ENCODE measurements around the gene TRIM58.
A peak's percentile ranks its signal among the peaks of the same experiment; 100 is the strongest.

TRIM58 gene

GRCh38 chr1:247895163-247895637 lies 38.2 kb downstream of the TRIM58 start, which contains the start of gene OR2W3:
Gene OR2W3 (plus strand): TSS chr1:247895587. CDS start chr1:247895587, 0 bp downstream.
- DNase-seq: no peak

- no peak for DNase-seq
Measured at GRCh38 chr1:247895976-247896375, 39.0 kb downstream of the TRIM58 start.

DNA sequence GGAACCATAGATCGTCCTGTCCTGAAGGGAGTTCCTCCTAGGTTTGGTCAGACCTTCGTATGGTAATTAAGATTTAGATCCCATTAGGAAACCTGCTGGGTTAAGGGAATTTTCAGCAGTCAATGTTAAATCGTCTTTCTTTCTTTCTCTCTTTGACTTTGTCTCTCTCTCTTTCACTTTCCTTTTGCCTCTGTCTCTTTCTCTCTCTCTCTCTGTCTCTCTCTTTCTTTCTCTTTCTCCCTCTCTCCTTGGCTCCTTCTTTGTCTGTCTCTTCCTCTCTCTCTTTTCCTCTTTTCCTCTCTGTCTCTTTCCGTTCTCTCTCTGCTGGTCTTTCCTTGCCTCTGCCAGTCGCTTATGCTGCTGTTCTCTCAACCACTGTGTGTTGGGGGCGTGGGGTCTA lies 47.1 kb downstream of the TRIM58 start:
- DNase-seq: no peak

DNA sequence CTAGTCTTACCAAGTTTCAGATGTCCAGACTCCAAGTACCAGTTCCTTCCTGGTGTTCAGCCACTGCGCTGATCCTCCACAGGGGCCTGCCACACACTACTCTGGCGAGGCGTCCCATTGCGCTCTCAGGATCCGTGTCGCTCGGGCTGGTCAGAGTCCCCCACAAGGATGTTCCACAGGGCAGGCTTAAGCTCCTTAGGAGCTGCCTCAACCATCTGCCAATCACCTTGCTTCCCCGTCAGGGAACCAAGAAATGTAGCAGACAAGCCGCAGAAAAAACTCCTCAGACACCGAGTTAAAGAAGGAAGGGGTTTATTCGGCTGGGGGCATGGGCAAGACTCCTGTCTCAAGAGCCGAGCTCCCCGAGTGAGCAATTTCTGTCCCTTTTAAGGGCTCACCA lies 48.2 kb downstream of the TRIM58 start:
- no peak for DNase-seq

DNA sequence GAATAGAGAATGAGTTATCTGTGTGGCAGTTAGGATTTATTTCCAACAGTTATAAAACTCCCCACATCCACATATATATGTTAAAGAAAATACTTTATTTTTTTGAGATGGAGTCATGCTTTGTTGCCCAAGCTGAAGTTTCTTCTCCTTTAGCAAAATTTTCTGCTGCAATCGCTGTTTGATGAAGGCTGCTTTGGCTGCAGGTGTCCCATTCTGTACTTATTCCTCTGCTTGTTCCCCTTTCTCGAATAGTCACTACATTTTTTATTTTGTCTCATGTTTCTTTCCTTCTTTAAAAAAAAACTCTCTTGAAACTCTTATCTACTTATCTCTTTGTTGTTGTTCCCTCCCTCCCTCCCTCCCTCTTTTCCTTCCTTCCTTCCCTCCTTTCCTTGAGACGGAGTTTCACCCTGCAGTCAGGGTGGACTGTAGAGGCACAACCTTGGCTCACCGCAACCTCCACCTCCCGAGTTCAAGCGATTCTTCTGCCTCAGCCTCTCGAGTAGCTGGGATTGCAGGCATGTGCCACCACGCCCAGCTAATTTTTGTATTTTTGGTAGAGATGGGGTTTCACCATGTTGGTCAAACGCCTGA lies 49.0 kb downstream of the TRIM58 start:
- no peak for DNase-seq

- peak; percentile 12 to 17 for DNase-seq
Measured at GRCh38 chr1:247906504-247907047, 49.6 kb downstream of the TRIM58 start.

- DNase-seq: no peak
Measured at GRCh38 chr1:247908766-247909165, 51.8 kb downstream of the TRIM58 start.

DNA sequence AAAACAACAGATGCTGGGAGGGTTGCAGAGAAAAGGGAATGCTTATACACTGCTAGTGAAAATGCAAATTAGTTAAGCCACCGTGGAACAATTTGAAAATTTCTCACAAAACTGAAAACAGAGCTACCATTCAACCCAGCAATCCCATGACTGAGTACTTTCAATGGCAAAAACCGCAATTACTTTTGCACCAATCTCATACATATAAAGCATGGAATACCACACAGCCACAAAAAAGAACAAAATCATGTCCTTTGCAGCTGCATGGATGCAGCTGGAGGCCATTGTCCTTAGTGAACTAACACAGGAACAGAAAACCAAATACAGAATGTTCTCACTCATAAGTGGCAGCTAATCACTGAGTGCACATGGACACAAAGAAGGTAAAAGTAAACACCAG lies 56.8 kb downstream of the TRIM58 start:
- no peak for DNase-seq

DNA sequence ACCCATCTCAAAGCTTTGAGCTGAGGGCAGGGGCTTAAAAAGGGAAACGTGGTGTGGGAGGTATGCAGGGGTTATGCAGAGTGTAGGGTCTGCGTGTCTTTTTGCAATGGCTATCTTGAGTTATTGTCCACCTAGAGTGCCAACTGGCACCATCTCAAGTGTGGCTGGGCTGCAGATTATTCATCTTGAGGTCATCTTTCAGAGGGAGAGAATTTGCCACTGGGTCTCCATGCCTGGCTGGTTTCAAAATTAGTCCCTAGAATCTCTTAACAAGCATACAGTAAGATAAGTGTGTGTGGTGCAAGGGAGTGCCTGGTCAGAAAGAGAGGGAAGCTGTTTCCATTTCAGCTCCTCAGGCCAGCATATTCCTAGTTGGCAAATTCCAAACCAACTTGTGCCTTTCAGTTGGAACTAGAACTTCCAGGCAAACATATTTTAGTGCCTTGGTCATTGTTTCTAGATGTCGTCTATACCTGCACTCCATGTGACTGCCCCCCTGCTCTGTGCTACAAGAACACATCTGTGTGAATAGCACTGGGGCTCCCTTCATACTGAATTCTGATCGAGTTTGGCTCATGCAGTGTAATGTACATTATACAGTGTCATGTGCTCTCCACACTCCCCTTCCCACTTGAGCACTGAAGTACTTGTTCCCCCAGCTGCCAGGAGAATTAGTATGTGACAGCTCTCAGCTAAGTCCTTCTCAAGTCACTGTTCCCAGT lies 58.1 kb downstream of the TRIM58 start:
- no peak for DNase-seq

- DNase-seq: no peak
Measured at GRCh38 chr1:247919952-247920351, 63.0 kb downstream of the TRIM58 start, which contains the start of gene OR2T8. Gene OR2T8 (plus strand): TSS chr1:247920252. CDS start chr1:247921018, 766 bp downstream.

- DNase-seq: no peak
Measured at GRCh38 chr1:247923941-247924340, 67.0 kb downstream of the TRIM58 start.

DNA sequence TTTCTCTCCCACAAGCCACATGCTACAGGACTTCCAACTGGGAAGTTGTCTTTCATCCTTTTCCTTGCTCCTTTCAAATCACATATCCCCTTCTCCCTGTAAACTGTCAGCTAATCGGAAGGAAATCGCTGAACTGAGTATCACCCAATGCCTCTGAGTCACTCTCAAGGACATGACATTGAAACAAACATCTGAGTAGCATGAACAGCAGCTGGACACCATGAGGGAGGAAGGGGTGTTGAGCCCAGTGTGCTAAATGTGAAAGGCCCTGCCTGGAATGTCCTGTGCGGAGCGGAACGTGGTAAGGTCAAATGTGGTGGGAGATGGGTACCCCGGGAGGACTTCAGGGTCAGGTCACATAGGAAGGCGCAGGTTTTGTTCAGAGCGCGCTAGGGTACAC lies 67.9 kb downstream of the TRIM58 start, which contains the start of gene OR2AJ1:
OR2AJ1 (plus strand) TSS at position 22 of the 400 bp plus-strand sequence. CDS start 8,880 bp downstream, outside the sequence.
- no peak for DNase-seq
